GM20431 (cell line): Measurements from ENCODE around the gene FANCG.

Experiments
- in situ Hi-C: fragments of 300-500 bp; cut with MseI, MboI; formaldehyde crosslinking; loops from one replicate; pipeline ENCODE4 v1.15.0; 2020; ENCODE audit warnings: low sequenced_read_pairs; ENCODE audit not compliant: unreplicated experiment

The FANCG gene

DNA sequence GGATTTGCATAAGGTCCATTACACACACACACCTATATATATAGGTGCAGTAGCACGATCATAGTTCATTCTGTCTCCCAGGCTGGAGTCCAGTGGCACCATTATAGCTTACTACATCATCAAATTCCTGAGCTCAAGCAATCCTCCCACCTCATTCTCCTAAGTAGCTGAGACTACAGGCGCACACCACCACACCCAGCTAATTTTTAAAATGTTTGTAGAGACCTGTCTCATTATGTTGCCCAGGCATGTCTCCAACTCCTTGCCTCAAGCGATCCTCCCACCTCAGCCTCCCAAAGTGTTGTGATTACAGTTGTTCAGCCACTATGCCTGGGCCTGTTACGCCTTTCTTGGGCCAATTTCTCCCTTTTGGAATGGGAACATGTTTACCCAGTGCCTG lies 50.5 kb downstream of the FANCG start:
- in situ Hi-C loops = no loop called here

DNA sequence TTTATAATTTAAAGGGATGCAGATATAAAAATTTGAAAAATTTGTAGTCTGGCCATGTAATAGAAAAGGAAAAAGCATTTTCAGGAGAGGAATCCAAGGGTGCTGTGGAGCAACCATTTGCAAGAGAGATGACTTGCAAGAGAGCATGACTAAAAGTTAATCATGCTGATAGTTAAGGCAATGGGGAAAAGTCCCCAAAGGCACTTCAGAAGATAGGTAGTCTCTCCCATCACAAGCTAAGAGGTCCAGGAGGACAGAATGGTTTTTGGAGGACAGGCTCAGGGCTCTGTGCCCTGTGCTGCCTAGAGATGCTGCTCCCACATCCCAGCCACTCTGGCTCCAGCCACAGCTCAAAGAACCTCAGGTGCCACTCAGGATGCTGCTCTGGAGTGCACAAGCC lies 51.4 kb downstream of the FANCG start:
- in situ Hi-C loops = no loop called here

DNA sequence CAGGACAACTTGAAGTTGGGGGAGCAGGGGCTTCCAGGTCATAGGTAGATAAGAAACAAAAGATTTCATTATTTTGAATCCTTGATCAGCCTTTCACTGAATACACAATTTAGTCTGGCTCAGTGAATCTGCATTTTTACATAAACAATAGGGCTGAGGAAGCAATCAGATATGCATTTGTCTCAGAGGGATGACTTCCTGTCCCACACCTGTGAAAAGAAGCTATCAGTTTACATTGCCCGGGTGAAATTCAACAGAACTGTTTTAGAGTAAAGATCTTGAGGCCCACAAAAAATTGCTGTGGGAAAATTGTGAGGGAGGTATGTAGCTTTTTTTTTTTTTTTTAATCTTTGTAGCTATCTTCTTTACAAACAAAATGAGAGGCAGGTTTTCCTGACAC lies 51.9 kb downstream of the FANCG start:
- in situ Hi-C loops = no loop called here

DNA sequence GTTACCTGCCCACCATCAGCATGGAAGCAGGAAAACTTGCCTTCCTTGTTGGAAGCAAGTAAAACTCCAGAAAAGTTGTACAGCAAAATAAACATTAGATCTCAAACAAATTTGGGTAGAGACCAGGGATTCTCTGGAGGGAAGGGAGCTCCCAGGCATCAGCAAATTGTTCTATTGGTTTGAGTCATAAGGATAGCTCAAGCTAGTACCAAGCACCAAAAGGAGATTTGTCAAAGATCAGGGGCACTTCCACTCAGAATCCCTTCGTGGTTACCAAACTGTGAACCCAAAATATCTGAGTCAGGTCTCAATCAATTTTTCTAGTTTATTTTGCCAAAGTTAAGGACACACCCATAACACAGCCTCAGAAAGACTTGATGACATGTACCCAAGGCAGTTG lies 52.4 kb downstream of the FANCG start:
- in situ Hi-C loops = no loop called here

DNA sequence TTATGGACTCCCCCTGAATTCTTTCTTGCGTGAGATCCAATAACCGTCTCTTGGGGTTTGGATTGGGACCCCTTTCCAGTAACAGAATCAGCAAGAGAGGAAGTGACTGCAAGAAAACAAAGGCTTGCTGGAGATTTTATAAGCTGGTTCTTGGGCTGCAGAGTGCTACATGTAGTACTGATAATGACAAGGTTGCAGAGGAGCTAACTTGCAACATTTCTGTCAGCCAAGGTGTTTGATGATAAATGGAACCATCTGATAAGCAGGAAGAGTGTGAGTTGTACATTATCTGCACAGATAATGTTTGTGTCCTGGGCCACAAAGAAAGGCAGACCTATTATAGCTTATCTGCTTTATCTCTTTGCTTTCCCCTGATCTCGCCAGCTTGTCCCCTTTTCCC lies 53.1 kb downstream of the FANCG start:
- in situ Hi-C loops = no loop called here
